ENCODE measurements around the gene PCDHB7.
A peak's percentile ranks its signal among the peaks of the same experiment; 100 is the strongest.
"Not testable (repeated sequence)": the region's sequence is repeated elsewhere in the genome, so short reads cannot be mapped to it uniquely, and the experiment has no call there.

The PCDHB7 gene

DNA sequence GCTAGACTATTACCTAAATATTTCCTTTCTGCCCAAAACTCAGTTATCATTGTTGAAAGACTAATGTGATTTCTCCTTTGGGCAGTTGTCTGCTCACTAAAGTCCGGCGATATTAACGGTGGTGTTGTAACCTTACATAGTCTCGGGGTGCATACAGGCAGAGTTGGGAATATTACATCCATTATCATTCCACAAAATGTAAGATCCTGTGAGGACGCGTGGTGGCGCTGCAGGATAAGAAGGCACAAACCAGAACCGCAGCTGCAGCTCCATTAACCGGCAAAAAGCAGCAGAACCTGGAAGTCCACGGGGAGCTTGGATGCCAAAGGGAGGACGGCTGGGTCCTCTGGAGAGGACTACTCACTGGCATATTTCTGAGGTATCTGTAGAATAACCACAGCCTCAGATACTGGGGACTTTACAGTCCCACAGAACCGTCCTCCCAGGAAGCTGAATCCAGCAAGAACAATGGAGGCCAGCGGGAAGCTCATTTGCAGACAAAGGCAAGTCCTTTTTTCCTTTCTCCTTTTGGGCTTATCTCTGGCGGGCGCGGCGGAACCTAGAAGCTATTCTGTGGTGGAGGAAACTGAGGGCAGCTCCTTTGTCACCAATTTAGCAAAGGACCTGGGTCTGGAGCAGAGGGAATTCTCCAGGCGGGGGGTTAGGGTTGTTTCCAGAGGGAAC lies 41.4 kb downstream of the PCDHB7 start, which contains the start of gene PCDHB13:
PCDHB13 (plus strand) TSS at position 264 of the 684 bp plus-strand sequence; CDS start at position 469, 205 bp downstream.
- not testable (repeated sequence) for H3K9me3 ChIP-seq (ENCODE audit: insufficient read depth, low read length); H3F3A ChIP-seq (ENCODE audit: insufficient read depth); H3K4me3 ChIP-seq (ENCODE audit: insufficient read depth, low read length, poor library complexity, severe bottlenecking); H4K20me1 ChIP-seq (ENCODE audit: low read depth, low read length); H2AFZ ChIP-seq (ENCODE audit: low read depth, low read length, severe bottlenecking); H3K27me3 ChIP-seq (ENCODE audit: low read length); H3K9me2 ChIP-seq (replicated peaks; ENCODE audit: insufficient read depth, low read length); H3K4me2 ChIP-seq (ENCODE audit: low read depth, low read length, poor library complexity, severe bottlenecking); H3K27ac ChIP-seq (ENCODE audit: low read depth, low read length); H3K36me3 ChIP-seq (ENCODE audit: low read length); H3K79me2 ChIP-seq (ENCODE audit: insufficient read depth, low read length); H3K9ac ChIP-seq (ENCODE audit: low read length)

GRCh38 chr5:141214583-141214982 lies 42.1 kb downstream of the PCDHB7 start:
- not testable (repeated sequence) for H2AFZ ChIP-seq (ENCODE audit: low read depth, low read length, severe bottlenecking); H3K9me3 ChIP-seq (ENCODE audit: insufficient read depth, low read length); H3K27me3 ChIP-seq (ENCODE audit: low read length); H3K36me3 ChIP-seq (ENCODE audit: low read length); H3K27ac ChIP-seq (ENCODE audit: low read depth, low read length); H3K79me2 ChIP-seq (ENCODE audit: insufficient read depth, low read length); H3F3A ChIP-seq (ENCODE audit: insufficient read depth); H4K20me1 ChIP-seq (ENCODE audit: low read depth, low read length); H3K4me2 ChIP-seq (ENCODE audit: low read depth, low read length, poor library complexity, severe bottlenecking); H3K4me3 ChIP-seq (ENCODE audit: insufficient read depth, low read length, poor library complexity, severe bottlenecking); H3K9me2 ChIP-seq (replicated peaks; ENCODE audit: insufficient read depth, low read length); H3K9ac ChIP-seq (ENCODE audit: low read length)

DNA sequence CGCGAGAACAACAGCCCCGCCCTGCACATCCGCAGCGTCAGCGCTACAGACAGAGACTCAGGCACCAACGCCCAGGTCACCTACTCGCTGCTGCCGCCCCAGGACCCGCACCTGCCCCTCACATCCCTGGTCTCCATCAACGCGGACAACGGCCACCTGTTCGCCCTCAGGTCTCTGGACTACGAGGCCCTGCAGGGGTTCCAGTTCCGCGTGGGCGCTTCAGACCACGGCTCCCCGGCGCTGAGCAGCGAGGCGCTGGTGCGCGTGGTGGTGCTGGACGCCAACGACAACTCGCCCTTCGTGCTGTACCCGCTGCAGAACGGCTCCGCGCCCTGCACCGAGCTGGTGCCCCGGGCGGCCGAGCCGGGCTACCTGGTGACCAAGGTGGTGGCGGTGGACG lies 43.1 kb downstream of the PCDHB7 start:
- H3K9me3 ChIP-seq (ENCODE audit: insufficient read depth, low read length); H2AFZ ChIP-seq (ENCODE audit: low read depth, low read length, severe bottlenecking); H3K36me3 ChIP-seq (ENCODE audit: low read length); H3K4me2 ChIP-seq (ENCODE audit: low read depth, low read length, poor library complexity, severe bottlenecking); H3K9me2 ChIP-seq (replicated peaks; ENCODE audit: insufficient read depth, low read length); H3K9ac ChIP-seq (ENCODE audit: low read length); H3F3A ChIP-seq (ENCODE audit: insufficient read depth); H3K4me3 ChIP-seq (ENCODE audit: insufficient read depth, low read length, poor library complexity, severe bottlenecking); H3K79me2 ChIP-seq (ENCODE audit: insufficient read depth, low read length); H4K20me1 ChIP-seq (ENCODE audit: low read depth, low read length); H3K27ac ChIP-seq (ENCODE audit: low read depth, low read length); H3K27me3 ChIP-seq (ENCODE audit: low read length): not testable (repeated sequence)

GRCh38 chr5:141216035-141216434 lies 43.6 kb downstream of the PCDHB7 start:
- not testable (repeated sequence) for H3K9me2 ChIP-seq (replicated peaks; ENCODE audit: insufficient read depth, low read length); H3K79me2 ChIP-seq (ENCODE audit: insufficient read depth, low read length); H3K36me3 ChIP-seq (ENCODE audit: low read length); H3F3A ChIP-seq (ENCODE audit: insufficient read depth); H3K27ac ChIP-seq (ENCODE audit: low read depth, low read length); H3K4me2 ChIP-seq (ENCODE audit: low read depth, low read length, poor library complexity, severe bottlenecking); H4K20me1 ChIP-seq (ENCODE audit: low read depth, low read length); H3K9me3 ChIP-seq (ENCODE audit: insufficient read depth, low read length); H3K4me3 ChIP-seq (ENCODE audit: insufficient read depth, low read length, poor library complexity, severe bottlenecking); H2AFZ ChIP-seq (ENCODE audit: low read depth, low read length, severe bottlenecking); H3K27me3 ChIP-seq (ENCODE audit: low read length); H3K9ac ChIP-seq (ENCODE audit: low read length)

- Histone ChIP-seq H3K36me3 (ENCODE audit: low read length) (no peaks in the 10 kb centered on the region), H3K9ac (ENCODE audit: low read length) (peak within 1 kb of the TSS; percentile 41), H3K9me3 (ENCODE audit: insufficient read depth, low read length) (no peaks in the 10 kb centered on the region), H3F3A (ENCODE audit: insufficient read depth) (no peaks in the 10 kb centered on the region), H4K20me1 (ENCODE audit: low read depth, low read length) (no peaks in the 10 kb centered on the region), H3K79me2 (ENCODE audit: insufficient read depth, low read length) (no peaks in the 10 kb centered on the region), H3K9me2 (replicated peaks; ENCODE audit: insufficient read depth, low read length) (no peaks in the 10 kb centered on the region), H3K4me3 (ENCODE audit: insufficient read depth, low read length, poor library complexity, severe bottlenecking) (peak within 1 kb of the TSS; percentile 47), H3K27ac (ENCODE audit: low read depth, low read length) (no peak within 1 kb of the TSS), H2AFZ (ENCODE audit: low read depth, low read length, severe bottlenecking) (peak within 1 kb of the TSS; percentile 94), H3K4me2 (ENCODE audit: low read depth, low read length, poor library complexity, severe bottlenecking) (peak within 1 kb of the TSS; percentile 72), H3K27me3 (ENCODE audit: low read length) (no peaks in the 10 kb centered on the region)
- no peak for TF ChIP-seq EZH2phosphoT487 (conservative IDR thresholded peaks at IDR 0.05; ENCODE audit: low read length)
- TF ChIP-seq, protein P1, sequence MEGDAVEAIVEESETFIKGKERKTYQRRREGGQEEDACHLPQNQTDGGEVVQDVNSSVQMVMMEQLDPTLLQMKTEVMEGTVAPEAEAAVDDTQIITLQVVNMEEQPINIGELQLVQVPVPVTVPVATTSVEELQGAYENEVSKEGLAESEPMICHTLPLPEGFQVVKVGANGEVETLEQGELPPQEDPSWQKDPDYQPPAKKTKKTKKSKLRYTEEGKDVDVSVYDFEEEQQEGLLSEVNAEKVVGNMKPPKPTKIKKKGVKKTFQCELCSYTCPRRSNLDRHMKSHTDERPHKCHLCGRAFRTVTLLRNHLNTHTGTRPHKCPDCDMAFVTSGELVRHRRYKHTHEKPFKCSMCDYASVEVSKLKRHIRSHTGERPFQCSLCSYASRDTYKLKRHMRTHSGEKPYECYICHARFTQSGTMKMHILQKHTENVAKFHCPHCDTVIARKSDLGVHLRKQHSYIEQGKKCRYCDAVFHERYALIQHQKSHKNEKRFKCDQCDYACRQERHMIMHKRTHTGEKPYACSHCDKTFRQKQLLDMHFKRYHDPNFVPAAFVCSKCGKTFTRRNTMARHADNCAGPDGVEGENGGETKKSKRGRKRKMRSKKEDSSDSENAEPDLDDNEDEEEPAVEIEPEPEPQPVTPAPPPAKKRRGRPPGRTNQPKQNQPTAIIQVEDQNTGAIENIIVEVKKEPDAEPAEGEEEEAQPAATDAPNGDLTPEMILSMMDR (IDR thresholded peaks at IDR 0.05; ENCODE audit: insufficient read depth, low read length, poor library complexity, severe bottlenecking), result peak; percentile 34
Measured at GRCh38 chr5:141223112-141223783, 50.8 kb downstream of the PCDHB7 start, which contains the start of gene PCDHB14. Gene PCDHB14, plus strand, starts transcription at chr5:141223343. Its CDS starts 163 bp downstream, at chr5:141223506.

DNA sequence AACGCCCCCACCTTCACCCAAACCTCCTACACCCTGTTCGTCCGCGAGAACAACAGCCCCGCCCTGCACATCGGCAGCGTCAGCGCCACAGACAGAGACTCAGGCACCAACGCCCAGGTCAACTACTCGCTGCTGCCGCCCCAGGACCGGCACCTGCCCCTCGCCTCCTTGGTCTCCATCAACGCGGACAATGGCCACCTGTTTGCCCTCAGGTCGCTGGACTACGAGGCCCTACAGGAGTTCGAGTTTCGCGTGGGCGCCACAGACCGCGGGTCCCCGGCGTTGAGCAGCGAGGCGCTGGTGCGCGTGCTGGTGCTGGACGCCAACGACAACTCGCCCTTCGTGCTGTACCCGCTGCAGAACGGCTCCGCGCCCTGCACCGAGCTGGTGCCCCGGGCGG lies 52.4 kb downstream of the PCDHB7 start:
- not testable (repeated sequence) for H3K4me3 ChIP-seq (ENCODE audit: insufficient read depth, low read length, poor library complexity, severe bottlenecking)

DNA sequence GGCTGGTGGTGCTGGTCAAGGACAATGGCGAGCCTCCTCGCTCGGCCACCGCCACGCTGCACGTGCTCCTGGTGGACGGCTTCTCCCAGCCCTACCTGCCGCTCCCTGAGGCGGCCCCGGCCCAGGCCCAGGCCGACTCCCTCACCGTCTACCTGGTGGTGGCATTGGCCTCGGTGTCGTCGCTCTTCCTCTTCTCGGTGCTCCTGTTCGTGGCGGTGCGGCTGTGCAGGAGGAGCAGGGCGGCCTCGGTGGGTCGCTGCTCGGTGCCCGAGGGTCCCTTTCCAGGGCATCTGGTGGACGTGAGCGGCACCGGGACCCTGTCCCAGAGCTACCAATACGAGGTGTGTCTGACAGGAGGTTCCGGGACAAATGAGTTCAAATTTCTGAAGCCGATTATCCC lies 53.0 kb downstream of the PCDHB7 start:
- not testable (repeated sequence) for H3K9me3 ChIP-seq (ENCODE audit: insufficient read depth, low read length); H2AFZ ChIP-seq (ENCODE audit: low read depth, low read length, severe bottlenecking); H3F3A ChIP-seq (ENCODE audit: insufficient read depth); H3K9ac ChIP-seq (ENCODE audit: low read length); H3K79me2 ChIP-seq (ENCODE audit: insufficient read depth, low read length); H3K27me3 ChIP-seq (ENCODE audit: low read length); H3K4me3 ChIP-seq (ENCODE audit: insufficient read depth, low read length, poor library complexity, severe bottlenecking); H3K4me2 ChIP-seq (ENCODE audit: low read depth, low read length, poor library complexity, severe bottlenecking); H3K9me2 ChIP-seq (replicated peaks; ENCODE audit: insufficient read depth, low read length); H3K27ac ChIP-seq (ENCODE audit: low read depth, low read length); H3K36me3 ChIP-seq (ENCODE audit: low read length); H4K20me1 ChIP-seq (ENCODE audit: low read depth, low read length)

More for the DNA sequence above, 52.4 kb downstream of the PCDHB7 start:
- not testable (repeated sequence) for H3K9me2 ChIP-seq (replicated peaks; ENCODE audit: insufficient read depth, low read length); H3F3A ChIP-seq (ENCODE audit: insufficient read depth); H3K36me3 ChIP-seq (ENCODE audit: low read length); H3K4me2 ChIP-seq (ENCODE audit: low read depth, low read length, poor library complexity, severe bottlenecking); H3K9ac ChIP-seq (ENCODE audit: low read length); H3K27me3 ChIP-seq (ENCODE audit: low read length); H3K79me2 ChIP-seq (ENCODE audit: insufficient read depth, low read length); H4K20me1 ChIP-seq (ENCODE audit: low read depth, low read length); H3K9me3 ChIP-seq (ENCODE audit: insufficient read depth, low read length); H2AFZ ChIP-seq (ENCODE audit: low read depth, low read length, severe bottlenecking); H3K27ac ChIP-seq (ENCODE audit: low read depth, low read length)
